Measurements from ENCODE around the gene KDM8.
"Not testable (repeated sequence)": the region's sequence is repeated elsewhere in the genome, so short reads cannot be mapped to it uniquely, and the experiment has no call there.

The KDM8 gene

DNA sequence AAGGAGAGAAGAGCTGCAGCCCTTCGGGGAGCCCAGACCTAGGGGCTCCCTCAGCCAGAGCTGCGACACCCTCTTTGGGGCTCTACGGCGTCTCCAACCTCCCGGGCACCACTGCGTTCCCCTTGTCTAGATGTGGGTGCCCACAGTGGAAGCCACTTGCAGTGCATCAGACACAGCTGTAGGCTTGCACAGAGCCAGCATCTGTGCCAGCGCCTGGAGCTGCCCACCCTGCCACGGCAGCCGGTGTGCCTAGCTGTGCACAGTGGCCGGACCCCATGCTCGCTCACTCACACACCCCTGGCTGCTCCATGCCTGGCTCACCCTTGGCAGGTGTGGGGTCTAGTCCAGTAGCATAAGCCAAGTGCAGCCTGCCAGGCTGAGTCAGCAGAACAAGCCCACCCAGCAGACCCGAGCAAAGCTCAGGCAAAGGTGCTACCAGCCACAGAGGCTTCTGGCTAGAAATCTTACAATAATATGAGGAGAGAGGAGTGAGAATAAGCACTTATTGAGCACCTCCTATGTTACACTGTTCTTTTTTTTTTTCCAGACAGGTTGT, 12.9 kb upstream of the KDM8 start:
- DNase-seq = no peak

- no peak for DNase-seq
These were observed 11.9 kb upstream of the KDM8 start for GRCh38 chr16:27191352-27191924.

DNA sequence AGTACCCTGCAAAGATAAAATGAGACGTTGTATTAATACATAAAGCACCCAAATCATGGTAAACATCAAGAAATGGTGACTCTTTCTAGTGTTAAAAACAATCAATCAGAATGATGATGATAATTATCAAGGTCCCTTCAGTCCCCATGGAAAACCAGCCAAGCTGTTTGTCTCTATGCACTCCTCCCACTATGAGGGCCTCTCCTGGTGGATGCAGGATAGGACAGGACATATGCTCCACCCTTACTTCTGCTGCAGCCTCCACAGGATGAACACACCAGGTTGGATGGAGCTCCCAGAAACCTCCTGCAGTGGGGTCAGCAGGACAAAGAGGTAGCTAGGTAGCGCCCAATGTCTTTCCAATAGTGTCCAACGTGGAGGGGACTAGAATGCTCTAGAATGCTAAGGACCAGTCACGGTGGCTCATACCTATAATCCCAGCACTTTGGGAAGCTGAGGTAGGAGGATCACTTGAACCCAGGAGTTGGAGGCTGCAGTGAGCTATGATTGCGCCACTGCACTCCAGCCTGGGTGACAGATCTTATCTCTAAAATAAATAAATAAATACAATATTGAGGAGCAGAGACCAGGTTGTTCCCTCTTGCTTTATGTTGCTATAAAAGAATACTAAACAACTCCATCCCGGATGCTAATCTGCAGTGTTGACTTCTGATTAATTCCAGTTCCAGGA, 9.9 kb upstream of the KDM8 start:
- no peak for DNase-seq

DNA sequence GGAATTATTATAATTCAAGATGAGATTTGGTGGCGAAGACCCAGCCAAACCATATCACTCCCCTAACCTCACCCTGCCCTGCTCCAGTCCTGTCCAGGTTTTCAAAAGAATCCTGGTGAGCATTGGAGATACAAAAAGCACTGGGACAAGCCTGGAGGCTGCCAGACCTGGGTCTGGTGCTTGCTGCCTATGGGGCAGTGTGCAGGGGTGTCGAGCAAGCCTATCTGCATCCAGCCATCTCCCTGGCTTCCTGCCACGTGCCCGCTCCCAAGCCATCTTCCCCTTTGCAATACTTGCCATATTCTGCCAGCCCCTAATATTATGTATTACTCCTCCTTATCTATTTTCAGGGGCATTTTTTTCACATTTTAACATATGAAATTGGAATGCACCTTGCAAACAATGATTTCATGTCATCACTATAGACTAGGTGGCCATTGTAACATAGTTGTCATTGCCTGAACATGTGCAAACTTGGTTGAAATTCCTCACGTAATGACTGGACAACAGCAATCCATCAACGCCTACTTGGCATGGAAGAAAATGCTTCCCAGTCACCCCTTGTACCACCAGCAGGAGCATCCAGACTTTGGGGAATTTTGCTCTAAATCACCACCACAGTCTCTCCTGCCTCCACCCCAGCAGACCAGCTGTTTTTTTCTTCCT, 8.1 kb upstream of the KDM8 start:
- DNase-seq = no peak

GRCh38 chr16:27195941-27196595, 7.3 kb upstream of the KDM8 start:
- DNase-seq = no peak

GRCh38 chr16:27197004-27197403, 6.3 kb upstream of the KDM8 start:
- DNase-seq = no peak

DNA sequence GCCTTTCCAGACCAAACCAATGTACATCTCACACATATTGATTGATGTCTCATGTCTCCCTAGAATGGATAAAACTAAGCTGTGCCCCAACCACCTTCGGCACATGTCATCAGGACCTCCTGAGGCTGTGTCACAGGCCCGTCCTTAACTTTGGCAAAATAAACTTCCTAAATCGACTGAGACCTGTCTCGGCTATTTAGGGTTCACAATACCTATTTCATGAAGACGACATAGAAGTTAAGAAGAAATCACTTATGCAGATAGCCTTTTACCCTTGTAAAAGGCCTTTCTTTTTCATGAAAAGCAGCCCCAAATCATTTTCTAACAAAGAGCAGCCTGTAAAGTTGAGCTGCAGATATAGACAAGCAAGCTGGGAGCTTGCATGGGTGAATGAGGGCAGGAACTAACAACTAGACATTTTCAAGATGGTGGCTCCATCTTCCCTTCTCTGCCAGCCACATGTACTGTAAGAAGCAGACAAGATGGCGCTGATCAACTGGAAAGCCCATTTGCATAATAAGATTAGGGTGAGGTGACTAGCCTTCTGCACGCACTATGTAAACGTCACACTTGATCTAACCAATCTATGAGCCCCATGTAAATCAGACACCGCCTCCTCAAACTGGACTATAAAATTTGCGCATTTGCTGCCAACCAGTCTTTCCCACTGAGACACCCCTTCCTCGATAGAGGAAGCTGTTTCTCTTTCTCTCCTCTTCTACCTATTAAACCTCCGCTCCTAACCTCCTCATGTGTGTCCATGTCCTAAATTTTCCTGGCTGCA, 4.7 kb upstream of the KDM8 start:
- DNase-seq = no peak

GRCh38 chr16:27199235-27199586, 4.1 kb upstream of the KDM8 start:
- DNase-seq = no peak

GRCh38 chr16:27199736-27200135, 3.6 kb upstream of the KDM8 start:
- DNase-seq = no peak

DNA sequence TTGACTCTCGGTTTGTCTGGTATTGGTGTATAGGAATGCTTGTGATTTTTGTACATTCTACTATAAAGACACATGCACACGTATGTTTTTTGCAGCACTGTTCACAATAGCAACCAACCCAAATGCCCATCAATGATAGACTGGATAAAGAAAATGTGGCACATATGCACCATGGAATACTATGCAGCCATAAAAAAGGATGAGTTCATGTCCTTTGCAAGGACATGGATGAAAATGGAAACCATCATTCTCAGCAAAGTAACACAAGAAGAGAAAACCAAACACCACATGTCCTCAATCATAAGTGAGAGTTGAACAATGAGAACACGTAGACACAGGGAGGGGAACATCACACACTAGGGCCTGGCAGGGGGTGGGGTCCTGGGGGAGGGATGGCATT, 2.4 kb upstream of the KDM8 start:
- DNase-seq = not testable (repeated sequence)

GRCh38 chr16:27202923-27203506, 311 bp upstream of the KDM8 start:
- peak in 12 of 58 donors; percentile 90 to 96 (median 94) for DNase-seq

DNA sequence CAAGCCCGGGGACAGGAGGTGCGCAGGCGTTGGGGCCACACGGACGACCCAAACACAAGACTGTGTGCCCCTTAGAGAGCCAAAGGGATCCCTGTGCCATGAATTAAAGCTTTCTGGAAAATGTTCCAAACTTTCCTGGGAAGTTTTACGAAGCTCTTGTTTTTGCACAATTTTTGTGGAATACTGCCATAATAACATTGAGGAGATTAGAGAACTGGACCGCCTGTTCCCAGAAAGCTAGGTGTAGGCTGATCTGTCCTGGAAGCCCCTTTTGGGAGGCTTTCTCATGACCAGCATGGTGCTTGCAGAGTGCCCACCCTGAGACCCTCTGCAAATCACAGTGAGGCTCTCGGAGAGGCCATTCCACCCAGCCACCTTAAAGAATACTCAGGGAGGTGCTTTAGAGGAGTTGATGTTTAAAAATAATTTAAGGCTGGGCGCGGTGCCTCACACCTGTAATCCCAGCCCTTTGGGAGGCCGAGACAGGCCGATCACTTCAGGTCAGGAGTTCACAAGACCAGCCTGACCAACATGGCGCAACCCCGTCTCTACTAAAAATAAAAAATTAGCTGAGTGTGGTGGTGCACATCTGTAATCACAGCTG, 1.1 kb downstream of the KDM8 start:
- DNase-seq = no peak

DNA sequence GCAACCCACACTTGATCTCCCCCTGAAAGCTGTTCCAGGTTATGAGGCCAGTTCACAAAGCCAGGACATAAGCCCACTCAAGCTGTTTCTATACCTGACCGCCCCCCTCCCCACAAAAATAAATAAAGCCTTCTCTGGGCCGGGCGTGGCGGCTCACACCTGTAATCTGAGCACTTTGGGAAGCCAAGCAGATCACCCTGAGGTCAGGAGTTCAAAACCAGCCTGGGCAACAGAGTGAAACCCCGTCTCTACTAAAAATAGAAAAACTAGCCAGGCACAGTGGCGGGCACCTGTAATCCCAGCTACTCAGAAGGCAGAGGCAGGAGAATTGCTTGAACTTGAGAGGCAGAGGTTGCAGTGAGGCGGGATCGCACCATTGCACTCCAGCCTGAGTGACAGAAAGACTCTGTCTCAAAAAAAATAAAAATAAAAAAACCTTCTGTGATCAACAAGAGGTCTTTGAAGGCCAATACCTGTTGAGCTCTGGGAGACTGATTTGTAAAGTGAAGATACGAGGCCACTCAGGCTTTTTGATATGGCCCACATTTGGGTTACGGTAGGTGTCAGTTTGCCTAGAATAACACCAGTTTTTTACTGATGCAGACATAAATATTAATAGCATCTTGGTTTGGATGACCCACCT, 2.2 kb downstream of the KDM8 start:
- no peak for DNase-seq

GRCh38 chr16:27207121-27207520, 3.8 kb downstream of the KDM8 start:
- DNase-seq = not testable (repeated sequence)

GRCh38 chr16:27208081-27208680, 4.9 kb downstream of the KDM8 start:
- no peak for DNase-seq

GRCh38 chr16:27208796-27209195, 5.5 kb downstream of the KDM8 start:
- no peak for DNase-seq

DNA sequence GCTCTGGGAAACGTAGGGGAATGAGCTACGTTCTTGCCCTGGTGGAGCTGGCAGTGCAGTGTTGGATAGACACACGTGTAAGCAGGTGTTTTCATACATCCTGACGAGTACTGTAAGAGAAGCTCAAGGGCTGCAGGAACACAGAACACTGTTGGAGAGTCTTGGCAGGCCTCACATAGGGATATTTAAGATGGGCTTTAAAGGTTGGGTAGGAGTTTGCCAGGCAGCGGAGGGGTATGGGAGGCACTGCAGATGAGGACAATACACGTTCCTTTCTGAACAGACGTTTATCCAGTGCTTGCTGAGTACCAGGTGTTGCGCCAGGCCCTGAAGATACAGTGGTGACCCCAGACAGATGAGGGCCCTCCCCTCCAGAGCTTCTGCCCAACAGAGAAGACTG, 6.3 kb downstream of the KDM8 start:
- no peak for DNase-seq

GRCh38 chr16:27210174-27210573, 6.8 kb downstream of the KDM8 start:
- DNase-seq = no peak

GRCh38 chr16:27211026-27211425, 7.7 kb downstream of the KDM8 start:
- no peak for DNase-seq
